Amniotic stem cell (primary cell): ENCODE results near the gene RCE1.

Experiments
- DNase-seq: peaks from one replicate; lab custom pipeline; 2025; lab: John Stamatoyannopoulos, UW

RCE1 gene

GRCh38 chr11:66856496-66857233 is 13.4 kb downstream of the RCE1 start, which contains the start of gene LRFN4:
Gene LRFN4, plus strand, starts transcription at chr11:66857064. Its CDS starts 681 bp downstream, at chr11:66857745.
- DNase-seq, result no peak

DNA sequence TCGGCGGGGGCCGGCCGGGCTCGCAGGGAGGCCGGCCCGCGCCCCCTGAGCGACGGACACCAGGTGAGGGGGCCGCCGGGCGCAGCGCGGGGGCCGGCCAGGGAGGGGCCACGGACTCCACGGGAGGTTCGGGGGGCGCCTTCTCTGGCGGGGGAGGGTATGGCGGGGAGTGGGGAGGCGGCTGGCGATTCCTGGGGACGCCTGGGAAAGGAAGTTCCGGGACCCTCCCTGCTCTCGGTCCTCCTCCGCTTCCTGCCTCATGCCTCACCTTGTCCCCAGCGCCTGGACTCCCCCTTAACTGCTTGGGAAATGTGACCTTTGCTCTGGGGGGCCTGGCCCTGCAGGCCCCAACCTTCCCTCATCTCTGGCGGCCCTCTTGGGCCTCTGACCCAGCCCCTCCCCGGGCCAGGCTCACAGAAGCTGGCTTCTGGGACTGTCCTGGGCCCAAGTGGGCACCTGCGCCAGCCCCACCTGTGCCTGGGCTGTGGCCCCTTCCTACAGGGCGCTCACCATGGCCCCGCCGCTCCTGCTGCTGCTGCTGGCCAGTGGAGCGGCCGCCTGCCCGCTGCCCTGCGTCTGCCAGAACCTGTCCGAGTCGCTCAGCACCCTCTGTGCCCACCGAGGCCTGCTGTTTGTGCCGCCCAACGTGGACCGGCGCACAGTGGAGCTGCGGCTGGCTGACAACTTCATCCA is 14.1 kb downstream of the RCE1 start:
- no peak for DNase-seq

GRCh38 chr11:66857927-66858185 is 14.6 kb downstream of the RCE1 start:
- no peak for DNase-seq

DNA sequence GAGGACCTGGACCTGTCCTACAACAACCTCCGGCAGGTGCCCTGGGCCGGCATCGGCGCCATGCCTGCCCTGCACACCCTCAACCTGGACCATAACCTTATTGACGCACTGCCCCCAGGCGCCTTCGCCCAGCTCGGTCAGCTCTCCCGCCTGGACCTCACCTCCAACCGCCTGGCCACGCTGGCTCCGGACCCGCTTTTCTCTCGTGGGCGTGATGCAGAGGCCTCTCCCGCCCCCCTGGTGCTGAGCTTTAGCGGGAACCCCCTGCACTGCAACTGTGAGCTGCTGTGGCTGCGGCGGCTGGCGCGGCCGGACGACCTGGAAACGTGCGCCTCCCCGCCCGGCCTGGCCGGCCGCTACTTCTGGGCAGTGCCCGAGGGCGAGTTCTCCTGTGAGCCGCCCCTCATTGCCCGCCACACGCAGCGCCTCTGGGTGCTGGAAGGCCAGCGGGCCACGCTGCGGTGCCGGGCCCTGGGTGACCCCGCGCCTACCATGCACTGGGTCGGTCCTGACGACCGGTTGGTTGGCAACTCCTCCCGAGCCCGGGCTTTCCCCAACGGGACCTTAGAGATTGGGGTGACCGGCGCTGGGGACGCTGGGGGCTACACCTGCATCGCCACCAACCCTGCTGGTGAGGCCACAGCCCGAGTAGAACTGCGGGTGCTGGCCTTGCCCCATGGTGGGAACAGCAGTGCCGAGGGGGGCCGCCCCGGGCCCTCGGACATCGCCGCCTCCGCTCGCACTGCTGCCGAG is 15.1 kb downstream of the RCE1 start:
- no peak for DNase-seq

GRCh38 chr11:66858939-66859685 is 15.9 kb downstream of the RCE1 start:
- DNase-seq, result no peak

DNA sequence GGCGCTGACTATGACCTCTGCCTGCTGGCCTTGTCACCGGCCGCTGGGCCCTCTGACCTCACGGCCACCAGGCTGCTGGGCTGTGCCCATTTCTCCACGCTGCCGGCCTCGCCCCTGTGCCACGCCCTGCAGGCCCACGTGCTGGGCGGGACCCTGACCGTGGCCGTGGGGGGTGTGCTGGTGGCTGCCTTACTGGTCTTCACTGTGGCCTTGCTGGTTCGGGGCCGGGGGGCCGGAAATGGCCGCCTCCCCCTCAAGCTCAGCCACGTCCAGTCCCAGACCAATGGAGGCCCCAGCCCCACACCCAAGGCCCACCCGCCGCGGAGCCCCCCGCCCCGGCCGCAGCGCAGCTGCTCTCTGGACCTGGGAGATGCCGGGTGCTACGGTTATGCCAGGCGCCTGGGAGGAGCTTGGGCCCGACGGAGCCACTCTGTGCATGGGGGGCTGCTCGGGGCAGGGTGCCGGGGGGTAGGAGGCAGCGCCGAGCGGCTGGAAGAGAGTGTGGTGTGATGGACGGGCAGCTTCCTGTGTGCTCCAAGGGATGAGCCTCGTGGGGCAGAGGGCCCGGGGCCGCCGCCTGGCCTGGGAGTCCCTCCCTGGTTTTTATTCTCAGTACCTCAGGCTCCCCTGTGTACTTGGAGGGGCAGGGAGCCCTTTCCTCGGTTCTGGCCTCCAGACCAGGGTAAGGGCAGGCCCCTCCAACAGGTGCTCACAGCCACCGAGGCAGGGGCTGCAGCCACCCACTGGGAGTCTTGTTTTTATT is 16.6 kb downstream of the RCE1 start:
- DNase-seq, result no peak

DNA sequence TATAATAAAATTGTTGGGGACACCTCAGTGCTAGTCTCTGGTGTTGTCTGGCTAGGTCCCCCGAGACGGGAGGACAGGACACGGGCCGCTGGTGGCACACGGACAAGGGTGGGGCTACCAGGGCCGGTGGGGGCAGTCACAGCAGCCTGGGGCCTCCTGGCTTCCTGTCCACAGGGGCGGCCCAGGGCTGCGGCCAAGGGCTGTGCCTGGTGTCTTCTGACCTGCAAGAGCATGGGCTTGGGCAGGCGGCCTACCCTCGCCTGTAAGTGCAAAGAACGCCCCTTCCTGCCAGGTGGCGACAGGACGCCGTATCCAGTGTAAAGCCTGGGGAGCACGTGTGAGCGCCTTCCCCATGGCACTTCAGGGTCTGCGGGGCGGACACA is 17.2 kb downstream of the RCE1 start:
- no peak for DNase-seq

DNA sequence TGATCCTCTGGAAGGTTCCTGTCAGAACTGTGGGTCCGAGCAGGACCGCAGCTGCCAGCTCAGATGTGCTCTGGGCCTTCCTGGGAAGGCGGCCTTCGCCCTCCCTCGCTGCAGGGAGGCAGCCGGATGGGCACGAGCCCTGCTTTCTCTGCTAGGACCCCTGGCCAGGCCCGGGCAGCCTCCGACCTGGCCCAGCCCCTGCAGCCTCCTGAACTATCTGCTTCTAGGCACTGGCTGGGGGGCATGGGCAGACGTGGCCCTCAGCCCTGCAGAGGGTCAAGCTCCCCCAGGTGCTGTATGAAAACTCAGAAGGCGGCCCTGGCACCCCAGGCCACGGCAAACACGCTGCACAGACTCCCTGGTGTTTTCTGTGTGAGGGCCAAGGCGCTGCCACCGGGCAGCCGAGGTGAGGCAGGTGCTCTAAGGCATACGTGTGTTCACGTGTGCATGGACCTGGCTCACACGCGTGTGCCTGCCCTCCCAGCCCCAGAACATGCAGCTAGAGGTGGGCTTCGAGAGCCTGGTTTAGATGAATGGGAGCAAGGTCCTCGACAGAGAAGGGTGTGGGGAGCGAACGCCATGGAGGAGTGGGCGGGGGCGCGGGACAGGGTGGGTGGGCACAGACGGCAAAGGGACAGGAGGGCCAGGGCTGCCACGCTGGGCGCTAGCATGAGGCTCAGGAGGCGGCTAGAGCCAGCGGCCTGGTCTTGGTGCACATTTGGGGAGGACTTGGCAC is 18.0 kb downstream of the RCE1 start:
- DNase-seq, result no peak

DNA sequence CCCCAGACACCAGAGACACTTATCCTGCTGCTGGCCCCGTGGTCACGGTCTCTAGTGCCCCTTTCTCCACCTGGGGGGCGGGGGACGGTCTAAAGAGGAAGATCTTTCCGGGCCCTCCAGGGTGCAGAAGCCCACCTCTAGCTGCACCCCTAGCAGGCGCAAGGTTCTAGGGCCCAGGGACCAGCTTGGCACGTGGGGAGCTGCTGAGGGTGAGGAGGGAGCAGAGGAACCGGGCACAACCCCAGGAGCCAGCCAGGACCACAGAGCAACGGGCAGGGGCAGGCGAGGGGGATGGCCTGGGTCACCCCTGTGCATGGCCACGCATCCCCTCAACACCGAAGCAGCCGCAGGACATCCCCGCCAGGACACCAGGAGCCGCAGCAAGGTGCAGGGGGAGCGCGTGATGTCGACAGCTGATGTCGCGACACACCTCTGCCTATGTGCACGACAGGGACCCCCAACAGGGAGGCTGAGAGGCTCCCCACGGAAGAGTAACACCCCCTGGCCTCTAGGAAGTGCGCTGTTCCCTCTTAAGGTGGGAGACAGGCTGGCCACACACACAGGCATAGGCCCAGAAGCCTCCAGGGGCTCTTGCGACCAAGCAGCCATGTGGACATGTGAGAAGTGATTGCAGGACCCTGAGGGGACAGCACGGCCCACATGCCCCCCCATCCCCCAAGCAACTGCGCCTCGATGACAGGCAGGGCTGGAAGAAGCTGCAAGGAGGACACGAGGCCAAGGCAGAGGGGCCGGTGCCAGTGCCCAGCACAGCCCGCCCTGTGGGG is 18.7 kb downstream of the RCE1 start:
- no peak for DNase-seq

DNA sequence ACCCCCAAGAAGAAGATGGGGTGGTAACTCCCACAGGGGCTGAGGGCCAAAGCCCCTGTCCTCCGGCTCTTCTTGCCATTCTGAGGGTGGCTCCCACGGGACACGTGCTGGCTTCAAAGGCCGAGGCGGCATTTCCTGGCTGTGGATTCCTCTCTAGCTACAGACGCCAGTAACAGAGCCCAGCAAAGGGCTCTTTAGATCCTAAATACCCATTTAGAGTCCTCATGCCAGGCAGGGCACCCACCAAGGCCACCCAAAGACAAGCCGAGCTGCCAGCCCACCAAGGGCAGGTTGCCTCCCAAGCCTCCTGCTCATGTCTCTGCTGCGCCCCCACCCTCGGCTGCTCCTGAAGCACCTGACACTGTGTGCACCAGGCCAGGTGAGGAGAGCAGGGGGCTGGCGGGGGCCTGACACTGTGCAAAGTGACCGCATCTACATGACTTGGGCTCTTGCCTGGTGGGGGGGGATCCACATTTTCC is 19.4 kb downstream of the RCE1 start:
- no peak for DNase-seq

DNA sequence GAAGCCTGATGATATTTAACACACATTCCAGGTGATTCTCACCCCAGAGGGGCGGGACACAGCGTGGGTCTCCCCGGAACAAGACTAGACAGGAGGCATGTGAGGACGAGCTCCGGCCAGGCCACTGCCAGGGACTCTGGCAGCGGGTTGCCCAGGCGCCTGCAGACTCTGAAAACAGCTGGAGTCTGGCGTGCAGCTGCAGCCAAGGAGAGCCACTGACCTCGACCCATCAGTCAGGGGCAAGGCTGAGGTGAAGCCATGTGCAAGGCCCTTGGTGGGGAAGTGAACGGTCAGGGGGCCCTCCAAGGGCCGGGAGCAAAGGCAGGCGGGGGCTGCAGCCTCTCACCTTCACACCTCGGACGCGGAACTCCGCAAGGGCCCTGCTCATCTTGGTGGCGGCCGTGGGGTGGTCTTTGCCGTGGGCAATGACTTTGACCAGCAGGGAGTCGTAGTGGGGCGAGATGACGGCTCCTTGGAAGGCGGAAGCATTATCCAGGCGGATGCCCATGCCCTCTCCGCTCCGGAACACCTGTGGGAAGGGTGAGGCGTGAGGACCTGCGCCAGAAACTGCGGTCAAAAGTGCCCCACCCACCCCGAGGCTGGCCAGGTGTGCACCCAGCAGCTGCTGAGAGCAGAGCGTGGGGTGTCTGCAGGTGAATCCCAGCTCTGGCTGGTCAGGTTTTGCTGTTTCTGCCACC is 20.3 kb downstream of the RCE1 start:
- no peak for DNase-seq

- no peak for DNase-seq
Measured at GRCh38 chr11:66864172-66864901, 21.1 kb downstream of the RCE1 start.

- DNase-seq, result no peak
Measured at GRCh38 chr11:66864924-66865697, 21.9 kb downstream of the RCE1 start.

GRCh38 chr11:66866007-66866406 is 22.8 kb downstream of the RCE1 start:
- no peak for DNase-seq

- no peak for DNase-seq
Measured at GRCh38 chr11:66866511-66866986, 23.3 kb downstream of the RCE1 start.

- DNase-seq, result no peak
Measured at GRCh38 chr11:66867425-66868040, 24.3 kb downstream of the RCE1 start.

DNA sequence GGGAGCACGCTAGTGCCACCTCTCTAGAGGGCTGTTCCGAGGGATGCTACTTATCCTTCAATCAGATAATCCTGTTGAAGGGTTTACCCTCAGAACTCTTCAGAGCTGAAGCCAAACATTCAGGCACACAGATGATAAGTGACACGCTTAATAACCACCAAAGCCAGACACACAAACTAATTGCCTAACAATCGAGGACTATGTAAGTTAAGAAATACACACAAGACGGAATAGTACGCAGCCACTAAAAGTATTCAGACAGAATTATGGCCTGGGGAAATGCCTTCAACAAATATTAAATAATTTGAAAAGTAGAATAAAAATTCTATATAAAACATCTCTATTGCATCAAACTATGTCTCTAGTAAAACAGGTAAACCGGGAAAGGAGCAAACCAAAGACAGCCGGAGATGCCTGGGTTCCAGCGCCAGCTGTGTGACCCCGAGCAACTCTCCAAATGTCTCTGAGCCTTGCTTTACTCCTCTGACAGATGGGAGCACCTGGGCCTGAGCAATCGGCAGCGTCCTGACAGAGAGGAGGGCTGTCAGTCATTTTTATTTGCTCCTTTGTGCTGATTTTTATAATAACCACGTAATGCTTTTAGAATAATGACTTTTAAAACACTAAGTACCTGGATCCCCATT is 25.0 kb downstream of the RCE1 start:
- no peak for DNase-seq
